Motor neuron (in vitro differentiated cells): Measurements from ENCODE around the gene TSPAN12. TPM values are rescaled to one million over a fixed set of nuclear protein-coding genes. Genes with fewer than 3 reads are reported as not detected.
"Not testable (repeated sequence)": the region's sequence is repeated elsewhere in the genome, so short reads cannot be mapped to it uniquely, and the experiment has no call there.

ENCODE experiments used
- ATAC-seq, 8 experiments: fragments of 200-7000 bp; cut with Tn5 transposase; replicated peaks in 6 of 8; 2 replicates each; pipeline ENCODE4 v1.8.0; 2021; ENCODE audit warnings: mild to moderate bottlenecking in 8 of 8, moderate library complexity in 8 of 8
- H3K27ac ChIP-seq, 2 donors: fragments of 250-450 bp; sonication (Bioruptor Pico); 2 replicates each; pipeline ENCODE4 v1.9.0; 2021; ENCODE audit warnings: antibody characterized with exemption in 2 of 2, mild to moderate bottlenecking in 2 of 2, moderate library complexity in 1 of 2
- H3K4me1 ChIP-seq, 2 donors: fragments of 250-450 bp; sonication (Bioruptor Pico); replicated peaks in 1 of 2; 2 replicates each; pipeline ENCODE4 v1.6.1; 2021; ENCODE audit warnings: antibody characterized with exemption in 2 of 2, mild to moderate bottlenecking in 2 of 2, moderate library complexity in 1 of 2
- H3K4me3 ChIP-seq, 5 donors: fragments of 250-450 bp; sonication (Bioruptor Pico); 2 replicates each; pipeline ENCODE4 v1.9.0; 2021; ENCODE audit warnings: antibody characterized with exemption in 5 of 5, mild to moderate bottlenecking in 5 of 5, moderate library complexity in 4 of 5
- WGBS, 10 experiments: fragments of 450-650 bp; shearing (Covaris generic); methylation state at CpG; one replicate each; pipeline ENCODE4 v1.0.0; 2022; 5-methylcytosine and 5-hydroxymethylcytosine counted together
- in situ Hi-C, 9 experiments: fragments of 400-800 bp; cut with MboI; loops; one replicate each; pipeline ENCODE4 v1.15.0; 2021; ENCODE audit warnings: low sequenced_read_pairs in 9 of 9, low pct_unique_long_range_greater_than_20kb in 2 of 9; ENCODE audit not compliant: unreplicated experiment in 9 of 9
- total RNA-seq, 8 experiments: library from RNA; unstranded; fragments of 300-600 nt; gene quantifications; 2 replicates each; pipeline versions ENCODE4 v1.2.3 to v1.2.4, GENCODE V29; 2022

TSPAN12 gene
- total RNA-seq, 8 experiments from 2014 or later = 1.3 to 13.2 (median 4.9) TPM

- 57 to 100% (median 91%) methylated on average over 1 to 3 of the region's 3 CpGs; no CpG with 5 or more reads in 1 of the 10 experiments for WGBS, 10 experiments
- no peak overlapping the region for H3K4me3 ChIP-seq
- no peak for ATAC-seq
- H3K4me1 ChIP-seq = no peaks in the 10 kb centered on the region
- in situ Hi-C loops = no loop called here
- no peak overlapping the region for H3K27ac ChIP-seq
Observed at GRCh38 chr7:120793213-120793936, 64.6 kb downstream of the TSPAN12 start.

- peak in 1 of 8 experiments; percentile 27 for ATAC-seq
- in situ Hi-C loops = no loop called here
Observed at GRCh38 chr7:120792861-120793130, 65.1 kb downstream of the TSPAN12 start.

DNA sequence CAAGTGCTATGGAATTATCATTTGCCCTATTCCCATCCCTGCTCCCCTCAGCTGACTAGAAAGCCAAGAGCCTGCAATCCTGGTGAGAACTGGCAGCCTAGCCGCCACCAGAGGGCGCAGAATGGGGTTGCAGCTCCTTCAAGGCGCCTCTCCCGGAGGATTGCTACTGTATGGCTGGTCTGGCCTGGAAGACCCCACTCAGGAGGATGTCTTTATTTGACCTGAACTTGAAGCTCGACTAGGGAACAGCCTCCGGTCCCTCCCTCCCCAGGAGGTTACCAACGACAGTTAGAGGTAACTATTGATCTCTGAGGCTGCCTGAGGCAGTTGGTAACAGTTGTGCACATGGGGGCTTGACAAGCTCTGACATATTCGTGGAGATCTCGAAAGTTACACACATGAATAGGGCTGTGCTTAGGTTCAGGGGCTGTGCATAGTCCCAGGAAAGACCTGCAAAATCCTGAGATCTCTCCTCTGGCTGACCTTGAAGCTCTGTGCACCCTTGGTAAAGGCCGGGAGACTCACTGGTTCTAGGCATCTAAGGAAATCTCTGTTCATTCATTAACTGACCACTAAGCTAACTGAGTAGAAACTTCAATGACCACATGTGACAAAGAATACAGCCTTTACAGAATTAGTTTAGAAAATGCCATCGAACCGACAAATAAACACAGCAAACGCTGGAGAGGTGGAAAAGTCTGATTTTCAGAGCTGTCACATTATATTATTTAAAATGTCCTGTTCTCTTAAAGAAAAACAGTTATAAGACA, 65.7 kb downstream of the TSPAN12 start:
- ATAC-seq = peak; percentile 86 to 98 (median 92)
- WGBS, 10 experiments = 36 to 100% (median 71%) methylated on average over 1 to 10 of the region's 13 CpGs
- in situ Hi-C loops = no loop called here
- Histone ChIP-seq H3K4me3 (no peak overlapping the region), H3K4me1 (no peaks in the 10 kb centered on the region), H3K27ac (no peak overlapping the region)

More at GRCh38 chr7:120792861-120793130, 65.1 kb downstream of the TSPAN12 start:
- no peak overlapping the region for H3K27ac ChIP-seq
- no peaks in the 10 kb centered on the region for H3K4me1 ChIP-seq
- H3K4me3 ChIP-seq = no peak overlapping the region
- WGBS, 10 experiments = 83 to 100% (median 100%) methylated on average over 1 to 2 of the region's 2 CpGs; no CpG with 5 or more reads in 3 of the 10 experiments

- in situ Hi-C loops = no loop called here
- no peak overlapping the region for H3K27ac ChIP-seq
- ATAC-seq = peak in 5 of 8 experiments; percentile 45 to 68 (median 53)
- 0 to 60% (median 17%) methylated on average over 1 of the region's 1 CpG; no CpG with 5 or more reads in 5 of the 10 experiments for WGBS, 10 experiments
- H3K4me1 ChIP-seq = no peaks in the 10 kb centered on the region
- H3K4me3 ChIP-seq = no peak overlapping the region
Observed at GRCh38 chr7:120785095-120785494, 72.8 kb downstream of the TSPAN12 start.

DNA sequence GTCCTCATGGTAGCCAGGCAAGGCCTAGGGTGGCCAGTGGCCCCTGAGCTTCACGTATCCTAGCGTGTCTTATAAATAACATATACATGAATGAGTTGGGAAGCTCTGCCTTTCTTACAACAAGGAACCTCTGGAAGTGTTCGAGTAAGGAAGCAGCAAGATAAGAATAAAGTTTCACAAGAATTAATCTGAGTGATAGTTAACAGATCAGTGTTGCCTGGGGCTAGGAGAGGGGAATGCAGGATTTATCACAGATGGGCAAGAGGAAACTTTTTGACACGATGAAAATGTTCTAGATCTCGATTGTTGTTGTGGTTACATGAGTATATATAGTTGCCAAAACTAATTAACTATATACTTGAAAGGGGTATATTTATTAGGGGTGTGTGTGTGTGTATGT, 74.2 kb downstream of the TSPAN12 start:
- no peak overlapping the region for H3K27ac ChIP-seq
- WGBS, 10 experiments = 7 to 100% (median 93%) methylated on average over 2 to 4 of the region's 5 CpGs; no CpG with 5 or more reads in 3 of the 10 experiments
- no peak for ATAC-seq
- H3K4me1 ChIP-seq = no peaks in the 10 kb centered on the region
- in situ Hi-C loops = no loop called here
- no peak overlapping the region for H3K4me3 ChIP-seq

- Histone ChIP-seq H3K27ac (no peak overlapping the region), H3K4me1 (no peaks in the 10 kb centered on the region), H3K4me3 (no peak overlapping the region)
- no peak for ATAC-seq
- 21 to 93% (median 86%) methylated on average over 3 to 6 of the region's 6 CpGs; no CpG with 5 or more reads in 2 of the 10 experiments for WGBS, 10 experiments
- in situ Hi-C loops = no loop called here
Observed at GRCh38 chr7:120783273-120783672, 74.7 kb downstream of the TSPAN12 start.

- 40 to 100% (median 83%) methylated on average over 1 to 7 of the region's 10 CpGs; no CpG with 5 or more reads in 2 of the 10 experiments for WGBS, 10 experiments
- H3K4me3 ChIP-seq, H3K4me1 ChIP-seq, in situ Hi-C loops, H3K27ac ChIP-seq, ATAC-seq: not testable (repeated sequence)
Observed at GRCh38 chr7:120781924-120782323, 76.0 kb downstream of the TSPAN12 start.

DNA sequence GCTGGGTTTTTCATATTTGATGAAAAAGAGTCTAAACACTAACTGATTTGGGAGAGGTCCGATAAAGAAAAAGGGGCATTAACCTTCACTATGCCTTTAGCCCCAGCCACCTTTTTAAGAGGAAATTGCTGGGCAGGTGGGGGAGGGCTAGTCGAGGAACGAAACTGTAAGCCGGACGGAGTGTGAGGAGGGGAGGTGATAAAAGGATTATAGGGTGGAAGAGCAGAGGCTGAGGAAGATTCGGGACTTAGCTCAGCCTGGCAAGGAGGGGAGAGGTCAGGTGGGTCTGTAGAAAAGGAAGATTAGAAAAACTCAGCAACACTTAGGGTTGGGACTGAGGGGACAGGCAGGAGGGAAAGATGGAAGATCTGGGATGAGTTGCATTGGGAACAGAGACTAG, 77.0 kb downstream of the TSPAN12 start:
- Histone ChIP-seq H3K4me1 (no peaks in the 10 kb centered on the region), H3K27ac (no peak overlapping the region), H3K4me3 (no peak overlapping the region)
- in situ Hi-C loops = no loop called here
- 32 to 100% (median 72%) methylated on average over 1 to 6 of the region's 6 CpGs; no CpG with 5 or more reads in 2 of the 10 experiments for WGBS, 10 experiments
- ATAC-seq = no peak

GRCh38 chr7:120780451-120780850, 77.5 kb downstream of the TSPAN12 start:
- ATAC-seq, H3K27ac ChIP-seq, H3K4me1 ChIP-seq, H3K4me3 ChIP-seq, in situ Hi-C loops: not testable (repeated sequence)
- 13 to 90% (median 44%) methylated on average over 1 to 3 of the region's 7 CpGs; no CpG with 5 or more reads in 6 of the 10 experiments for WGBS, 10 experiments

DNA sequence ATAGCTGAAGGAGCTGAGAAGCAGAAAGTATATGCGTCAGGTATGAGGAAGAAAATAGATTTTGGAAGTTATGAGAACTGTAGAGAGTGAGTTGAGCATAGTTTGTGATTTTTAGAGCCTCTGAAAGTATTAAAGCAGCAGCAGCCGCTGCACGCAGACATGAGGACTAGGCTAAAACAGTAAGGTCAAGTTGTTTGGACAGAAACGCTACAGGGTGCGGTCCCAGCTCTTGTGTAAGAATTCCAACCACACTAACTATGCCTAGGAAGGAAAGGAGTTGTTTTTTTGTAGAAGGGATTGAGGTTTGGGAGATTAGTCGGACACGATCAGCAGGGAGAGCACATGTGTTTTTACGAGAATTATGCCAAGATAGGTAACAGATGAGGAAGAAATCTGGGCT, 78.9 kb downstream of the TSPAN12 start:
- H3K27ac ChIP-seq, in situ Hi-C loops, H3K4me1 ChIP-seq, ATAC-seq, H3K4me3 ChIP-seq: not testable (repeated sequence)
- 30 to 100% (median 87%) methylated on average over 1 to 8 of the region's 8 CpGs; no CpG with 5 or more reads in 1 of the 10 experiments for WGBS, 10 experiments

DNA sequence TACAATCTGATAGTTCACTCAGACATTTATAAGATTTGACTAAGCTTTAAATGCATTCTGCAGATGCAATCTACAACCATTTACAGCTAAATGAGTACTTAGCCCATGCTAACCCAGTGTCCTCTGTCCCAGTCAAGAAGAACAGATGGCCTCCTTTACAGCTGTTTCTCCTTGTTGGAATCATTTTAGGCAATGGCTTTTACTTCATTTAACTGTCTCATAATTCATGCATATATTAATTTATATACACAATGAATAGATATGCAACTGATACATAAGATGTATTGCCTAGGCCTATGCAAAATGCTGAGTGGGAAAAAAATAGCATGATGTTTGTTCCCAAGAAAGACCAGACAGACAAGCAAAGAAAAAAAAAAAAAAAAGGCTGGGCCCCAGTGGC, 82.2 kb downstream of the TSPAN12 start:
- in situ Hi-C loops = no loop called here
- Histone ChIP-seq H3K4me1 (no peaks in the 10 kb centered on the region), H3K4me3 (no peak overlapping the region), H3K27ac (no peak overlapping the region)
- peak in 3 of 8 experiments; percentile 19 to 80 (median 22) for ATAC-seq

GRCh38 chr7:120774481-120774880, 83.5 kb downstream of the TSPAN12 start:
- WGBS, 10 experiments = 17 to 81% (median 53%) methylated on average over 1 to 3 of the region's 3 CpGs
- no peak overlapping the region for H3K4me3 ChIP-seq
- no peaks in the 10 kb centered on the region for H3K4me1 ChIP-seq
- ATAC-seq = peak in 1 of 8 experiments; percentile 23
- in situ Hi-C loops = no loop called here
- H3K27ac ChIP-seq = no peak overlapping the region

GRCh38 chr7:120770206-120770605, 87.7 kb downstream of the TSPAN12 start:
- WGBS, 10 experiments = 24 to 100% (median 92%) methylated on average over 1 to 3 of the region's 3 CpGs
- no peaks in the 10 kb centered on the region for H3K4me1 ChIP-seq
- ATAC-seq = no peak
- no peak overlapping the region for H3K27ac ChIP-seq
- no peak overlapping the region for H3K4me3 ChIP-seq
- in situ Hi-C loops = no loop called here
